Activated CD4-positive, alpha-beta T cell treated with anti-CD3 and anti-CD28 coated beads for 48 hours (primary cell): ENCODE data around the gene ASB16.
"Not testable (repeated sequence)": the region's sequence is repeated elsewhere in the genome, so short reads cannot be mapped to it uniquely, and the experiment has no call there.

ENCODE experiments used
- DNase-seq: peaks from one replicate; pipeline ENCODE4 v3.0.0-alpha.2; 2020

The ASB16 gene

DNA sequence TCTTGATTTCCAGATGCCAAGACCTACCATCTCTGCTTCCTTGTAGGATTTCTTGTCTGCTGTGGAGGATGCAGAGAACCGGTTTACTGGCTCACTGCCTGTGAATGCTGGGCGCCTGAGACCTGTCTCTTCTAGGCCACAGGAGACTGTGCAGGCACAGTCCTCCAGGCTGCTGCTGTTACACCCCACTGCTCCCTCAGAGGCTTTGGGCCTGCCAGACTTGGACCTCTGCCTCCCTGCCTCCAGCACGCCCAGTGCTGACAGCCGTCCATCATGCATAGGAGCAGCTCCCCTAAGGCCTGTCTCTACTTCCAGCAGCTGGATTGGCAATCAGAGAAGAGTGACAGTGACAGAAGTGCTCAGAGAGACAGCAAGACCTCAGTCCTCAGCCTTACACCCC, 22.7 kb upstream of the ASB16 start:
- no peak for DNase-seq

DNA sequence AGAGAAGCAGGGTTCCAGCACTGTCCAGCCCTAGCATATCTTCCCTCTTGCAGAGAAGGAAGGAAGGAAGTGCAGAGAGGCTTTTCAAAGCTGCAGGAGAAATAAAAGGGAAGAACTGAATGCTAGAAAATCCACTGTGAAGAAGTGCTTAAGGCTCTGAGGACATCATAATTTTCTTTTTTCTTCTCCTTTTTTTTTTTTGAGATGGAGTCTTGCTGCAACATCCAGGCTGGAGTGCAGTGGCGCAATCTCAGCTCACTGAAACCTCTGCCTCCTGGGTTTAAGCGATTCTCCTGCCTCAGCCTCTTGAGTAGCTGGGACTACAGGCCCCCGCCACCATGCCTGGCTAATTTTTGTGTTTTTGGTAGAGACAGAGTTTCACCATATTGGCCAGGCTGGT, 21.4 kb upstream of the ASB16 start:
- not testable (repeated sequence) for DNase-seq

DNA sequence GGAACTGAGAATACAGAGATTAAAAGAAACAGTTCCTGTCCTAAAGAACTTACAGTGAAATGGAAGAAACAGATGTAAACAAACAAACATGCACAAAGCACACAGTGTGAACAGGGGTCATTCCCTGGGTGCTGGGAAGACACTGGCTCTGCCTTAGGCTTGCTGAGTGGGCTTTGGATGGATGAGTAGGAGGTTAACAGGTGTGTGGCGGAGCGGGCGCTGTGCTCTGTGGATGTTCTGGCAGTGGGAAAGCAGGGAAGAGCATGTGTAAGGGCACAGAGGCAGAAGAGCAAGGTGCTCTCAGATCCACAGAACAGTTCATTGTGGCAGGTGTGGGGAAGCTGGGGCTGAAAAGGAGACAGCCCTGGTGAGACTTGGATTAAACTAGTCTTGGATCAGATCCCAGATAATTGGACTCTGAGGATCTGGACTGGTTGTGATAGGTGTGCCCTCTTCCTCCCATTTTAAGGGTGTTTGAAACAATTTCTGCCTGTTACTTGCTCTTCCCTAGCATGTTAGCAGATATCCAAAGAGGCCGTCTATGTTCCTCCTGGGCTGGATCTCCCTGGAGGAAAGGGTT, 20.7 kb upstream of the ASB16 start:
- DNase-seq: no peak

DNA sequence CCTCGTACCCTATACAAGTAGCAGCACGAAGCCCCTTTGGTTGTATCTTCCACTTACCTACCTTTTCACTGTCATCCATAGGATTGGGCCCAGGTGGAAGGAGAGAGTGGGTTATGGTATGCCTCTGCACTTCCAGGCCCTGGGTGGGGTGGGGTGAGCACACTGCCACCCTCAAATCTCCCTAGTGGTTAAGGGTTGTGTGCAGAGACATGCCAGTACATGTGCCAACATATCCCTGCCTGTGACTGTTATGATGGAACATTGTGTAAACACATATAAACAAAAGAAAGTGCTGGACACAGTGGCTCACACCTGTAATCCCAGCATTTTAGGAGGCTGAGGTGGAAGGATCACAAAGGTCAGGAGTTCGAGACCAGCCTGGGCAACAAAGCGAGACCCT, 17.6 kb upstream of the ASB16 start:
- DNase-seq: no peak

DNA sequence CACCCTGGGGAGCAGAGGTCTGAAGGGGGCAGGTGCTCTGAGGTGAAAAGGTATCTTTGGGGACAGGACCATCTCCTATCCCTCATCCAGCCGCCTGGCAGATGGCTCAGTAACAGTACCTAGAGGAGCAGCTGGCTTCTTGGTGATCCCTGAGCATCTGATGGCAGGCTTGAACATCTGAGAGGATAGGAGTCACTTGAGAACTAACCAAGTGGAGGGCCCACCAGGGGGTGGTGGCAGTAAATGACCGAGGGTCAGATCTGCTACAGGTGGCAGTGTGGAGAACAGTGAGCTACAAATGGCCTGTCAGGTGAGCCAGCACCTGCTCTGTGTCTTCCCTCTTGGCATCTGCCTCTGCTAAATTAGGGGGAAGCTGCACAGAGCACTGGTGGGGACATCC, 15.0 kb upstream of the ASB16 start:
- DNase-seq: no peak

DNA sequence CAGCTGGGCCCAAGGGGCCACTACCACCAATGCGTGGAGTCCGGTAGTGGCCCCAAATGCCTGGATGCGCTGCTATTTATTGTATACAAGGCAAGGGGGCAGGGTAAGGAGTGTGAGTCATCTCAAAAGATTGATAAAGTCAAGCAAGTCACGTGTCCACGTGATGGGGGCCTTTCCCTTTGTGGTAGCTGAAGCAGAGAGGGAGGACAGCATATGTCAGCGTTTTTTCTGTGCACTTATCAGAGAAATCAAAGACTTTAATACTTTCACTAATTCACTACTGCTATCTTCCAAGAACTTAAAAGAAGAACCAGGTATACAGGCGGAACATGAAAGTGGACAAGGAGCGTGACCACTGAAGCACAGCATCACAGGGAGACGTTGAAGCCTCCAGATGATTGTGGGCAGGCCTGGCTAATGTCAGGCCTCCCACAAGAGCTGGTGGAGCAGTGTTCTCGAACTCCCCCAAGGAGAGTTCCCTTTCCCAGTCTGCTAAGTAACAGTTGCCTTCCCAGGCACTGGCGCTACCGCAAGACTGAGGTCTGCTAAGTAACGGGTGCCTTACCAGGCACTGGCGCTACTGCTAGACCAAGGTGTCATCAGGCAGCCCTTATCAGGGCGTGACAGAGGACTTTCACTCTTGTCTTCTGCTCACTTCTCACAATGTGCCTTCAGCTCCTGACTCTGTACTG, 10.8 kb upstream of the ASB16 start:
- peak; percentile 29 for DNase-seq

DNA sequence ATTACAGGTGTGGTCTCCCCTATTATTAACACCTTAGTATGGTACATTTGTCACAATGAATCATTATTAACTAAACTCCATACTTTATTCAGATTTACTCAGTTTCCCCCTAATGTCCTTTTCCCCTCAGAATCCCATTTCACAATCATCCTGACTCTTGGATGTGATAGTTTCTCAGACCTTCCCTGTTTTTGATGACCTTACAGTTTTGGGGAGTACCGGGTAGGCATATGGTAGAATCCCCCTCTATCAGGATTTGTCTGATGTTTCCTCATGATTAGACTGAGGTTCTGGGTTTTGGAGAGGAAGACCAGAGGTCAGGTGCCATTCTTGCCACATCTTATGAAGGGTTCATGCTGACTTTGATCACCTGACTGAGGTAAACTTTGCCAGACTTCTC, 6.0 kb upstream of the ASB16 start:
- DNase-seq: no peak

DNA sequence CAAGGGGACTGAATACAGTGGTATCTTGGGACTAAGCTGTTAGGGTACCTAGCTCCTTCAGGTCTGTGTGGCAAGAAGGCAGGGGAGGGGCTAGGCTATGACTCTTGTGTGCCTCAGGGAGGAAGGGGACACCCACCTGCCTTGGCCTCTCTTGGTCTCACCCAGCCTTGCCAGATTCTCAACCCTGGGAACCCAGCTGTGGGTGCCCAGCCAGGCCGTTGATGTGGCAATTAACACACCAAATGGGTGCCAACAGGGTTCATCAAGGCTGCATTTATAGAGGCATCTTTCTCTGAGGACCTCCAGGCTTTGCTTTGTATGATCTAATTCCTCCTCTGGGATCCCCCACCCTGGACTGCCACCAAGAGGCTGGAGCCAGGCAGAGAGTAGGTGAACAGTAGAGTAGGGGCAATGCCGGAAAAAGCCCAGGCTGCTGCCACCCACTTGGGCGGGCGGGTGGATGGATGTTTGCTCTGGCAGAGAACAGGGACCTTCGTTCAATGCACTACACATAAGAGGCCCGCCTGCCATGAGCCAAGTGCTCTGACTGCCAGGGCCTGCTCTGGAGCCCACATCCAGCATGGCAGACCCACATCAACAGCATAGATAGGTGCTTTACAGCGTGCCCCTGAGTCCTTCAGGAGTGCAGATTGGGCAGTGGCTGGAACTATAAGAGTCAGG, 3.2 kb upstream of the ASB16 start:
- no peak for DNase-seq

DNA sequence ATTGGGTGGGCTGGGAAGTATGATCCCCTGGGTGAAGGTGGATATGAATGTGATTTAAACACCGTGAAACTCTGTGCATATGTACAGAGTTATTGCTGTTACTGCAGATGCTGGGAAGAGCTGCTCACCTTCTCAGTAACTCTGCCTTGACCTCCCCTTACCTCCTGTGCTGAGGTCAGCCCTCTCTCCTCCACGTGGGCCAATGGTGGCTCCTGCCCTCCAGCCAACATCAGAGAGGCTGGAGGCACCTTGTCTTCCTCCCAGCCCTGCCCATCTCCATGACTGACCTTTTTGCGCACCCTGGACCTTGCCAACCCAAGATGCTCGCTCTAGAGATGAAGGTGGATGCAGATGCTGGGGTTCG, 387 bp upstream of the ASB16 start:
- DNase-seq: no peak

DNA sequence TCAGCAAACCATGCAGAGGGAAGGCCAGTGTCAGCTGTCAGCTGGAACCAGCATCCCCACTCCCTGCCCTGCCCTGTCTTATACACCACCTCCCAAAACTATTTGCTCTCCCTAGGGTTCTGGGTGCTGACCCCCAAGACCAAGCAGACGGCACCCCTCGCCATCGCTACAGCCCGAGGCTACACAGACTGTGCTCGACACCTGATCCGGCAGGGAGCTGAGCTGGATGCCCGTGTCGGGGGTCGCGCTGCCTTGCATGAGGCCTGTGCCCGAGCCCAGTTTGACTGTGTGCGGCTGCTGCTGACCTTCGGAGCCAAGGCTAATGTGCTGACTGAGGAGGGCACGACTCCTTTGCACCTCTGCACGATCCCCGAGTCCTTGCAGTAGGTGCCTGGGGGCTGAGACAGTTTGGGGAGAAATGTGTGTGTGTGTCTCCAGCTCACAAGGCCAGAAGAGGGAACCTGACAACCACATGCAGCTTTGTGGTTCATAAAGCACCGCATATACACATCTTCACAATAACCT, 1.5 kb downstream of the ASB16 start:
- DNase-seq: no peak

DNA sequence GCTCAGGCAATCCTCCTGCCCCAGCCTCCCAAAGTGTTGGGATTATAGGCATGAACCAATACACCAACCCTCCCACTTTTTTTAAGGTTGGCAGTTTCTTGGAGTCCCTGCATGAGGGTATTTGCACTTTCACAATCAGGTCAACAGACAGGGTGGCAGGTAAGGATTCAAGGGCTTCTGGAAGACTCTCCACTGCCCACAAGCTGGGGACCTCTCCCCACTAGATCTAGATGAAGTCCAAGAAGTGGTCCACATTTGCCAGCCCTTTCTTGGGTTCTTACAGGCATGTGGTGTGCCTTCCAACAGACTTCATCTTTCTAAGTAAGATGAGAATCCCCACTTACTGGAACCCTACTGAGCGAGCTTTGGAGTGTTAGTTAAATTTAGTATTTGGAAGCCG, 3.9 kb downstream of the ASB16 start:
- no peak for DNase-seq

DNA sequence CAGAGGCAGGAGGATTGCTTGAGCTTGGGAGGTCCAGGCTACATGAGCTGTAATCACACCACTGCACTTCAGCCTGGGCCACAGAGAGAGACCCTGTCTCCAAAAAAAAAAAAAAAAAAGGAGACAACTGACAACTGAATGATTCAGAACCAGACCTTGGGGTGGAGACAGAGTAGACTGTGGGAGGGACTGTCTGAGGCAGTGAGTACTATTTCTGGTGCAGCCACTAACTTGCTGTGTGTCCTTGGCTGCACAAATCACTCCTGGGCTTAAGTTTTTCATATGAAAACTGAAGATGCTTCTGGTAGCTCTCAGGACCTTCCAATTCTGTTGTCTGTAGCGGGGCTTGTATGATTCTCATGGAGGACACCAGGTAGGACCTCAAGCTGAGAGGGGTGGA, 5.8 kb downstream of the ASB16 start:
- DNase-seq: no peak

DNA sequence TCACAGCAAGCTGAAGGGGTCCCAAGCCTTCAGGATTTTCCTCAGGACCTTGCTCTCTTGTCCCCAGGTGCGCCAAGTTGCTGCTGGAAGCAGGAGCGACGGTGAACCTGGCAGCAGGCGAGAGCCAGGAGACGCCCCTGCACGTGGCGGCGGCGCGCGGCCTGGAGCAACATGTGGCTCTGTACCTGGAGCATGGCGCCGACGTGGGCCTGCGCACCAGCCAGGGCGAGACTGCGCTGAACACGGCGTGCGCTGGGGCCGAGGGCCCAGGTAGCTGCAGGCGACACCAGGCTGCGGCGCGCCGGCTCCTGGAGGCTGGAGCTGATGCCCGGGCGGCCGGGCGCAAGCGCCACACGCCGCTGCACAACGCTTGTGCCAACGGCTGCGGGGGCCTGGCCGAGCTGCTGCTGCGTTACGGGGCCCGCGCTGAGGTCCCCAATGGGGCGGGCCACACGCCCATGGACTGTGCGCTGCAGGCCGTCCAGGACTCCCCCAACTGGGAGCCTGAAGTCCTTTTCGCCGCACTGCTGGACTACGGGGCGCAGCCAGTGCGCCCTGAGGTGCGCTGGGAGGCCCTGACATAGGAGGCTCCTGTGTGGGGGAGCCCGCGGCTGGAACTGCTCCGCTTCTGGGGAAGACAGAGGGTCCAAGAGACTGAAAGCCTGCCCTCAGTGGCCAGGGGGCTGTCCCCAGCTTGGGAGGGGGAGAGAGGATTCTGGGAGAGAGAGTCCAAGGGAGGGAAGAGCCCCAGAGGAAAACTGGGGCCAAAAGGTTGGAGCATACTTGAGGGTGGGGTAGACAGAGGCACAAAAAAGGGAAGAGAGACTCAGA, 6.4 kb downstream of the ASB16 start:
- DNase-seq: no peak

DNA sequence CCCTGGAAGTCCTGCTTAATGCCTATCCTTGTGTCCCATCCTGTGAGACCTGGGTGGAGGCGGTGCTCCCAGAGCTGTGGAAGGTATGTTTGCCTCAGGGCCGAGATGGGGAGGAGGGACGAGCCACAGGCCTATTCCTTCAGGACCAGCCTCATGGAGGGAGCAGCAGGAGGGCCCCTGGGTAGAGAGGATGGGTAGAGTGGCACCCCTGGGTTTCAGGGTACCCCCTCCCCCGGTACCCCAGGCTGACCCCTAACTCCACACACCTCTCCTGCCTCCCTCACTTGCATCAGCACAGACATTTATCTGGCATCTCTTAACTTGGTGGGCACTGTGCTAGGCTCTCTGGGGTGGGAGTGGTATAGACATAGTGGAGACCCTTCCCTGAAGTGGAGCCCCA, 7.1 kb downstream of the ASB16 start:
- DNase-seq: no peak

DNA sequence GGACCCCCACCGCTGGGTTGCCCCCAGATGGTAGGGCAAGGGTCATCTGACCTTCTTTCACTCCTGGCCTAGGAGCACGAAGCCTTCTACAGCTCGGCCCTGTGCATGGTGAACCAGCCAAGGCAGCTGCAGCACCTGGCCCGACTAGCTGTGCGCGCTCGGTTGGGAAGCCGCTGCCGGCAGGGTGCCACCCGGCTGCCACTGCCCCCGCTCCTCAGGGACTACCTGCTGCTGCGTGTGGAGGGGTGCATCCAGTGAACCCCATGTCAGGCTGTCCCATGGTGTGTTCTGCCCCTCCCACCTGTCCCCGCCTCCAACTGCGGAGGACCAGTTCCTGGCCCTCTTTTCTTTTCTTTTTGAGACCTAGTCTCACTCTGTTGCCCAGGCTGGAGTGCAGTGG, 7.6 kb downstream of the ASB16 start:
- DNase-seq: no peak

DNA sequence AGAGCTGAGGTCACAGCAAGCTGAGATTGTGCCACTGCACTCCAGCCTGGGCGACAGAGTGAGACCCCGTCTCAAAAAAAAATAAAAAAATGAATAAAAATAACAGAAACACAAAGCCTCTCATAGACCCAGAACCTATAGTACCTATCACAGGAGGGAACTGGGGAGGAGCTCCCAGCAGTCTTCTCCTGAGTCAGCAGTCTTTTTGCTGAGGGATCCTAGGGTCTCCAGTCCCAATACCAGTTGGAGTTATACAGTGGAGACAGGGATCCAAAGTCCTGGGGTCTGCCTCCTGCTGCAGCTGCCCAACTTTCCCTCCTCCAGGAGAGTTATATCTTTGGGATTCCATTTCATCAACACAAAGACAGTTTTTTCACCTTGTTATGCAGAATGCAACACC, 12.5 kb downstream of the ASB16 start:
- no peak for DNase-seq

DNA sequence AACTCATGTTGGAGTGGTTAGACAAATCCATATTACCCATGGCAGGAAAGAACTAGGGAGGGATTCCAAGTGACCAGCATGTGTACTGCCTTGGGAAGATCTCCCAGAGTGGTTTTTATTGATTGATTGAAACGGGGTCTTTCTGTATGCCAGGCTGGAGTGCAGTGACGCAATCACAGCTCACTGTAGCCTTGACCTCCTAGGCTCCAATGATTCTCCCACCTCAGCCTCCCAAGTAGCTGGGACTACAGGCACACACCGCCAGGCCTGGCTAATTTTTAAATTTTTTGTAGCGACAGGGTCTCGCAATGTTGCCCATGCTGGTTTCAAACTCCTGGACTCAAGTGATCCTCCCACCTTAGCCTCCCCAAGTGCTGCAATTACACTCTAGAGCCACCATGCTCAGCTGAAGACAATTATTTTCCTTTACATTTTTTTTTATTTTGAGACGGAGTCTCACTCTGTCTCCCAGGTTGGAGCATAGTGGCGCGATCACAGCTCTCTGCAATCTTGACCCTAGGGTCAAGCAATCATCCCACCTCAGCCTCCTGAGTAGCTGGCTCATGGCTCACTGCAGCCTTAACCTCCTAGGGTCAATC, 13.8 kb downstream of the ASB16 start:
- no peak for DNase-seq

DNA sequence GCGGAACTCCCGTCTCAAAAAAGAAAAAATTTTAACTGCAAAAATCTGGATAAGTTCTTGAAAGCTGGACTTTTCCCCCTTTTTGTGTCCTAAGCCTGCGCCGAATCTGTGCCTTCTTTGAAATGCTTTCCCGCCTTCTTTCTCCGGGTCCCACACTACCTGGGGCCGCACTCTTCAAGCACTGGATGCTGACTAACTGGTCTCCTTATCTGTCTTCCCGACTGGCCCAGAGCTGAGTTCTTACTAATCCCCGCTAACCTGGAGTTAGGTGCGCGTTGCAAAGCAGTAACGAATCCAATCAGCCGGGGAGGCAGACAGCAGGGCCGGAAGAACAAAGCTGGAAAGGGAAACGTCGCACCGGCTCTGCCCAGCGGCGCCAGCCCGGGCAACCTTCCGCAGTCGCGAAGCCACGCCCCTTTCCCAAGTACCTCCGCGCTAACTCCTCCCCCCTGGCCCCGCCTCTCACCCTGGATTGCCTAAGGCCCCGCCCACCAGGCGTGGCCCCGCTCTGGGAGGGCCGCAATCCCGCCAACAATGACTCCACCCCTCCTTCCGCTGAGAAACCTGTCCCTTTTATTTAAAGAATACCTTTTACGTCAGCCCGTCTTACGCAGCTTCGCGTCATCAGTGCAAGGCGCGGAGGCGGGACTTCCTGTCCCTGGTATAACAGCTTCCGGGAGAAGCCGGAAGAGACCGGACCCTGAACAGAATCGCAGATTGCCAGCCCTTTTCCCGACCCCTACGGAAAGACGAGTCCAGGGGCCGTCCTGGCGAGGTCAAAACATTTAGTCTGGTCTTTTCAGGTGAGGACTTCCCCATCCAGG, 16.0 kb downstream of the ASB16 start, which contains the start of gene TMUB2:
TMUB2 (plus strand) TSS at position 666 of the 824 bp plus-strand sequence. CDS start 737 bp downstream, outside the sequence.
- peak; percentile 100 for DNase-seq

DNA sequence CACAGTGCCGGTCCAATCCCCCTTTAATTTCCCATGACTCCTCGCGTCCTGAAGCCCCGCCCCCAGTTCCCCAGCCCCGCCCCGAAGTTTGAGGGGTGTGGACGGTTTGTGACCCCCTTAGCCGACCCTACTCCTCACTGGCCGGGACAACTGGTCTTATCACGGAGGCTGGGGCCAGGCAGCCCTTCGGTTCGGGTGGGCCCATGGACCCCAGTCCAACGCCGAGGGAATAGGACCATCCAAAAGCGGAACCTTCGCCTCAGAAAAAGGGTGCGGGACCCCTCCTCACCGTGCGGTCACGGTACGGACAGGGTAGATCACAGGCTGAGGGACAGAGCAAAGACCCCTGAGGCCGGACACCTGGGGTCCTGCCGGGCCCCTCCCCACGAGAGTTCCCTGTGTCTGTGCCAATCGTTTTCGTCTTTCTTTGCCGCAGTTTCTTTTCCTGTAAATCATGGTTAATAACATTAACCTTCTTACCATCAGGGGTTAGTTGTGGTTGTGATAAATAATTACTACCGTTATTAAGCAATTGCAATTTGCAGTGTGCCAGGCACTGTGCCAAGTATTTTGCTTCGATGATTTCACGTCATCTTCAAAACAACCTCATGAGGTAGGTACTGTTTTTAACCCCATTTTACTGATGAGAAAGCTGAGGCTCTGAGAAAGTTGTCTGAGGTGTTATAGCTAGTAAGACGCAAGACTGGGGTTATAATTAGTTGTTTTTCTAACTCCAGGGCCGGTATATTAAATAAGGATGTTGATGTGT, 16.8 kb downstream of the ASB16 start:
- no peak for DNase-seq

DNA sequence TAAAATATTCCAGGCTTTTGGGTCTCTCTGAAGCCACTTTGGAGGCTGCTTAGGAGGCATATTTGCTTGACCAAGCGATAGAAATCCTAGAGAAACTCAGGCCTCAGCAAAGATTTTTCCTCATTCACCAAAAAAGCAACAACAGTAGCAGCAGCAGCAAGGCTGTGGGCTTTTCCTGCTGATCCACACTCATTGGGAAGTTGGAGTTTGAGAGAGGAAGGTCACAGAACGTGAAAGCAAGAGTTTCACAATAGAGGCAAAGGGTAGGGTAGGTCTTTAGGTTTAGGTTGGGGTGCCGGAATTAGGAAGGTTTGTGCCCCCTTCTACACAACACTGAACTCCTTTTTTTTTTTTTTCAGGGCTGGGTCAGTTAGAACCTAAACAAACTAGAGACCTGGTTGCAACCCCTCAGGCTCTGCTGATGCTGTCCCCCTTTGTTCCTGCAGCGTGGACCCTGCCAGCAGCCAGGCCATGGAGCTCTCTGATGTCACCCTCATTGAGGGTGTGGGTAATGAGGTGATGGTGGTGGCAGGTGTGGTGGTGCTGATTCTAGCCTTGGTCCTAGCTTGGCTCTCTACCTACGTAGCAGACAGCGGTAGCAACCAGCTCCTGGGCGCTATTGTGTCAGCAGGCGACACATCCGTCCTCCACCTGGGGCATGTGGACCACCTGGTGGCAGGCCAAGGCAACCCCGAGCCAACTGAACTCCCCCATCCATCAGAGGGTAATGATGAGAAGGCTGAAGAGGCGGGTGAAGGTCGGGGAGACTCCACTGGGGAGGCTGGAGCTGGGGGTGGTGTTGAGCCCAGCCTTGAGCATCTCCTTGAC, 18.3 kb downstream of the ASB16 start:
- DNase-seq: no peak
